ENCODE results near the gene TRIM36.

TRIM36 gene

DNA sequence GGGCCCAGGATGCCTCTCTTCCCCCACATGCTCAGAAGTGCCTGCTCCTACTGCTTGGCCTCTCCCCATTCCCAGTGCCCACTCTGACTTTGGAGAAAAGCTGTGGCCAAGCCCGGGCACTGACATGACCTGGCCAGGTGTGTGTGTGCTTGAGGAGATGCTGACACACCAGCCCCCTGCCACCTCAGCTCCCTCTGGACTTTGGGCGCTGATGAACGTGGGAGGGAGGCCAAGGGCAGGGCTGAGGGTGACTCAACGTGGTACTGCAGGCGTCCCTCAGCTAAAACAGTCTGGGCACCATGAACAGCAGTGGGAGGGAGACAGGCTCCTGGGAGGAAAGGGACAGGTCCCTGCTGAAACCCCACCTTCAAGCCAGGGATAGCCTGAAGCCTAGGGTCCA is 3.9 kb downstream of the TRIM36 start:
- no peak for DNase-seq (ENCODE audit: low read depth)

DNA sequence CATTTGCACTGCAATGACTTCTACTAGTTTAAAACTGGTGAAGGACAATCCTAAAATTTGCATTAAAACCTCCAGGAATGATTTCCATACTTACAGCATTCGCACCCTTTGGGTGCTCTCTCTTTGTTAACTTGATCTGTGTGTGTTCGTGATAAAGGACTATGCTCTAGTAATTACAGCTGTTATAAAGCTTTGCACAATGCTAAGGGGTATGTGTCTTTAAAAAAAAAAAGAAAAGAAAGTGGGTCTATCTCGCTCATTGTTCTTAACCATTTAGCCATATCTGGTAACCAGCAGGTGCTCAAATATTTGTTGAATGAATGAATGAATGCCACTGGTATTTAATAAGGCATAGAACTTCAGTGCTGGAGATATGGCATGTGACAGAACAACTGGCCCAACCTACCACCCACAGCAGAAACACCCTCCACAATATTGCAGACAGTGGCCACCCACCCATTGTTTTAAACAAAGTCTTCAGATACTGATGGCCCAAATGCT is 8.7 kb downstream of the TRIM36 start:
- no peak for DNase-seq (ENCODE audit: low read depth)

GRCh38 chr5:115151208-115151805 is 18.4 kb downstream of the TRIM36 start:
- no peak for DNase-seq (ENCODE audit: low read depth)

GRCh38 chr5:115150512-115150911 is 19.2 kb downstream of the TRIM36 start:
- DNase-seq (ENCODE audit: low read depth): no peak

- DNase-seq (ENCODE audit: low read depth): no peak
Observed at GRCh38 chr5:115147052-115147451, 22.7 kb downstream of the TRIM36 start.

- no peak for DNase-seq (ENCODE audit: low read depth)
Observed at GRCh38 chr5:115136294-115136693, 33.4 kb downstream of the TRIM36 start.

- DNase-seq (ENCODE audit: low read depth): no peak
Observed at GRCh38 chr5:115132465-115132864, 37.2 kb downstream of the TRIM36 start.

DNA sequence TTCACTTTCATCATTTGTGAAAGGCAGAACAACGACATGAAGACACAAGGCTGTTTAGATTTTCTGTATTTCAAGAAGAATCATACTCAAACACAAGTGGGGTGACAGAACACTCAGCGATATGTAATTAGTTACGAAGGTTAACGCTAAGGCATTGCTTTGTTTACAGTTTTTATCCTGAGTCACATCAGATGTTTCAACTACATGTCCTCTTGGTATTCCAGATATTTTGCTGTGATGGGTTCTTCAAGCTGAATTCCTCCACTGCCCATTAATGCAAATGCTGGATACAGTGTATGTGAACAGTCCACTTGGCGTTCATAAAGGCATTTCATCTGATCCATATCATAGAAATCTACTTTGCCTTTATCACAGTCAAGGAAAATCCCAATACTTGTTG is 43.4 kb downstream of the TRIM36 start:
- DNase-seq (ENCODE audit: low read depth): no peak

DNA sequence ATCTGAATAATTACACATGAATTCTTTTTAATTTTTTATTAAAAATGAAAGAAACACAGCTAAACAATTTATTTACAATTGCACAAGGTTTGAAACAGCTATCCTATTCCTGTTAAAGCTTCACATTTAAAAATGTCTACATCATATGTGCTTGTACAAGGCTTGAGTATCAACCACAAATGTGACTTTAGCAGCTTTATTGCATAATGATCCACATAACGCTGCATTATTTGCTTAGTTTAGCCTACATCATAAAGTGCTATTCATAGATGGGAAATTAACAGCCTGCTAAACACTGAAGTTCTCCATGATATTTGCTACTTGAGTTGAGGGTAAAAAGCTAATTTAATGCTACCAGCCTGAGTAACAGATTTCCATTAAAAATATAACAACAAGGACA is 45.0 kb downstream of the TRIM36 start:
- DNase-seq (ENCODE audit: low read depth): no peak

DNA sequence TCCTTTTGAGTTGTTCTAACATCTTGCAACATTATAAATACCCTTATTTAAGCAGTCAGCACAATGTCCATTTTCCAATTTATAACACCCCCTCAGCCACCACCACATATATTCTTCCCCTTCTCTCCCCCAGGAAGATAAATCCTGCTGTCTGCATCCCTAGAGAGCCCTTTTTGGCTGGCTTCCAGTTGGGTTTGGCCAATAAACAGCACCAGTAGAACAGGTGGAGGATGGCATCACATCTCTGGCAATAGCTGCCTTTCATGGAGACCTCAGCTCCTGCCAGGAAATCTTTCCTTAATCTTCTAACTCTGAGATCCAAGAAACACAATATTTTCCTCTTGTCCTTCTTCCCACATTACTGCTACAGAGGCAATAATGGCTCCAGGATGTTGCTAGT is 53.7 kb downstream of the TRIM36 start:
- no peak for DNase-seq (ENCODE audit: low read depth)

GRCh38 chr5:115109840-115110239 is 59.9 kb downstream of the TRIM36 start:
- DNase-seq (ENCODE audit: low read depth): no peak

DNA sequence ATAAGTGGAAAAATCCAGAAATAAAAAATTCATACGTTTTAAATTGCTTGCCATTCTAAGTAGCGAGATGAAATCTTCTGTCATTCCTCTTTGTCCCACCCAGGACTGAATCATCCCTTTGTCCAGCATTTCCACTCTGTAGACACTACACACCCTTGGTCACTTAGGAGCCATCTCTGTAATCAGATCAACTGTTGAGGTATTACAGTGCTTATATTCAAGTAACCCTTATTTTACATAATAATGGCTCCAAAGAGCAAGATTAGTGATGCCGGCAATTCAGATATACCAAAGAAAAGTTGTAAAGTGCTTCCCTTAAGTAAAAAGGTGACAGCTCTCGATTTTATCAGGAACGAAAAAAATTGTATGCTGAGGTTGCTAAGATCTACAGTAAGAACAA is 60.4 kb downstream of the TRIM36 start:
- no peak for DNase-seq (ENCODE audit: low read depth)

DNA sequence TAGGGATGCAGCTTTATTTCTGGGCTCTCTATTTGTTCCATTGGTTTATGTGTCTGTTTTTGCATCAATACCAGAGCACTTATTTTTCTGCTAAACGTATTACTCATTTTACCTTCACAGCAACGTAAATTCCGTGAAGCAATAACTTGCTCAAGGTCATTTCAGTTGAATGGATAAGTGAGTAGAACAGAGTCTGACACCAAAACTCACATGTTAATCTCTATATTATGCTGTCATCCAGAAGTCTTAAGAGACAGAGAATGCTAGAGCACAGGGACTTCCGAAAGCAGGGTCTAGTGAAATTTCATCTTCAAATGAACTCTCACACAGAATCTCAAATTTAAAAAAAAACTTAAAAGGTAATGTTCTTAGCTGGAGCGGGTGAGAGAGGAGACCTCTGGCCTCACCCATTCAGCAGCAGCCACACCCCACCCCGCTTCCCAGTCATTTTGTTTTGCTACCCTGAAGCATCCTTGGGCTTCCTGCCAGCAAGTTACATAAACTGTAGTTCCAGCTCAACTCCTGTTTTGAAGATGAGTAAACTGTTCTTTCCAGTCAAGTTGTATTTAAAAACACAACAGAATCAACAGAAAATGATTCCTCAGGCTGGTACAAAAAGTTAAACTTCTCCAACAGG is 69.3 kb downstream of the TRIM36 start:
- DNase-seq (ENCODE audit: low read depth): peak; percentile 16

DNA sequence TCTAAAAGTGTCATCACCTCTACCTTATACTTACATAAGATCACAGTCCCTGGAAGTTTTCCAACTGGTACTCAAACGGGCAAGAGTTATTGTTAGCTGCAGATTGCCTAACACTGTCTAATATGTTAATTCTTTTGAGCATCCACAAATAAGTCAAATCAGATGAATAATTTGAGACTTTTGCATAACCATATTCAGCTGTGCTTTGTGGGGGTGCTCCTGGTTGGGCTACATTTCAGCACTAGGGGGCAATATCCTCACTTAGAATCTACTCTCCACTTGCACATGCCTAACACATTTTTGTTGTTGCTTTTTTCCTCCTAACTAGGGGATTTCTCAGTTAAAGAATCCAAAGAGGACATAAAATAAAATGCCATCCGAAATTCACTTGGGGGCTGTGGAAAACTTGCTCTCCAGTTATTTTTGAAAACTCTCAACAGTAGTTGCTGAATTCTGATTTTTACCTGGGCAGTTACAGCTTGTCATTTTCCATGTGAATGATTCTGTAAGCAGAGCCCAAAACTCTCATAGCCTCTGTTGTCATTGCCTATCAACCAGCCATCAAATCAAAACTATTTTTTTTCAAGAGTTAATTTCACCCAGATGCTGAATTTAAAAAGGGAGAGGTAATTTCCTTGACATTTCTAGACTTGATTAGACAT is 71.5 kb downstream of the TRIM36 start:
- DNase-seq (ENCODE audit: low read depth): peak; percentile 59

GRCh38 chr5:115097236-115097635 is 72.5 kb downstream of the TRIM36 start:
- no peak for DNase-seq (ENCODE audit: low read depth)

- DNase-seq (ENCODE audit: low read depth): no peak
Observed at GRCh38 chr5:115096034-115096769, 73.5 kb downstream of the TRIM36 start.

DNA sequence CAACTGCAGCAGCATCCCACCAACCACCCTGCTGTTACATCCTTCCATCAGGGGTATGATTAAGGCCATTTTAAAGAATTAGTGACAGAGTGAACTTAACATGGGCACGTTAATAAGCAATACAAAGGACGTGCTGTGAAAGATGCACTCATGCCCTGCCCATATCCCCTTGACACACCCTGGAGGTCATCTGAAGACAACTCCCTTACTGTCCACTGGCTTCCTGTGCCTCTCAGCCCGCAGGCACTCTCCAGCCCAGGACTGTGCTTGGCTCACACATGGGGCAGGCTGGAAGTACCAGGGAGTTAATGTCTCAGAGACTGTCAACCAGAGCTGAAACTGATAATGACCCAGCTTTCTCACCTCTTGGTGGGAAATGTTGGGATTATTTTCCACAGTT is 81.8 kb downstream of the TRIM36 start:
- DNase-seq (ENCODE audit: low read depth): no peak

DNA sequence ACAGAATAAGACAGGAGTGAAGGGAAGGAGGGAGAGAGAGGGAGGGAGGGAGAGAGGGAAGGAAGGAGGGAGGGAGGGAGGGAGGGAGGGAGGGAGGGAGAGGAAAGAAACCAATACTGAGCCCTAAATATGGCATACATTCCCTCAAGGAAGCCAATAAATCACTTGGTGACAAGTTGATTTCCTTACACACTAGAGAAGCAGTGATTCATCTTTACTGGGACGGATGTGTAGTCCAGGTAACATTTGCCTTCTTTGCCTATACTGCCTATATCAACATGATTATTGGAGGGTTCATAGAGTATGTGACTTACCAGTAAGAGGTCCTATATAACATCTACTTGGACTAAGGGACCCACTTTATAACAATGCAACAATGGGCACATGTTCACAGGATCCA is 83.2 kb downstream of the TRIM36 start:
- DNase-seq (ENCODE audit: low read depth): no peak

DNA sequence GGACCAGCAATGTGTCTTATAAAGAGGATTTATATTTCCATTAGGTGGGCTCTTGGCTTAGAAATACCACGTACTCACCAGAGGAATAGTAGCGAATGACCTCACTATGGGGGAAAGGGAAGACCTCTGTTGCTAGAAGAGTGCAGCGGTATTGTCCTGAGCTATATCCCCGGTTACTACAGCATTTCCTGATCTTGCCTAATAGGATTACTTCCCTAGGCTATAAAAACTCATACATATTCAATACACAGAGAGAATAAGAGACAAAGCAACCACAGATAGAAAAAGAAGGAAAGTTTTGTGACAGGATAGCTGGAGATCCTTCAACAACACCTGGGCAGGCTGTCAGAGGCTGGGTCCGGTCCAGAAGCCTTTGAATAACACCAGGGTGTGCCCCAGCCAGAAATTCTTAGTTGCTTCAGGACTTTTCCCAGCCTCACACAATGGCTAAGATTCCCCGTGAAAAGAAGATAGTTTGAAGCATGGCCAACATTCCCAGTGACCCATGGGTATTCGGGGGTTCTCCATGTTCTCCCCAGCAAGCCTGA is 85.4 kb downstream of the TRIM36 start:
- DNase-seq (ENCODE audit: low read depth): no peak

DNA sequence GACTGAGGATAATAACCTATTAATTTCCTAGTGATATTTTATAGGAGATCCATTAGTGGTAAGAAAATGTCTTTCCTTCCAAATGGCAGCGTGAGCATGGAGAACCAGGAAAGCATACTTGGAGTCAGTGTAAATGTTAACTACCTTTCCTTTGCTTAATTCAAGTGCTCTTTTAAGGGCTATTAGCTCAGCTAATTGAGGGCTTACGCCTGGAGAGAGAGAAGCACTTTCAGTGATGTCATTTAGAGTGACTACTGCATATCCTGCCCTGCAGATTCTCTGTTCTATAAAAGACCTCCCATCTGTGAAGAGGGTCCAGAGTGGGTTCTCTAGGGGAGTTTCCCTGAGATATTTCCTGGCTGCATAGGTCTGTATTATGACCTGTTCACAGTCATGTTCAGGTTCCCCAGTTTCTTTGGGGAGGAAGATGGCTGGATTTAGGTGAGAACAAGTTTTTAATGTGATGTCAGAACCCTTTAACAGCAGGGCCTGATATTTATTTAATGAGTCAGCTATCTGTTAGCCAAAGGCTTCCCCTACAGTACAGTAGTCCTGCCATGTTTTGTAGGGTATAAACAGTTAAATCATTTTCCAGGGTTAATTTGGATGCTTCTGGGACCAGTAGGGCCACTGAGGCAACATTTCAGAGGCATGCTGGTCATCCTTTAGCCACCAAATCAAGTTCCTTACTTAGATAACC is 89.6 kb downstream of the TRIM36 start:
- no peak for DNase-seq (ENCODE audit: low read depth)

Measured in EH (cell line).